T47D (cell line): ENCODE measurements around the gene IRF2.

Experiments used
- DNase-seq, 2 experiments: peaks; one replicate each; pipeline versions ENCODE4 v3.0.0 to v3.0.0-alpha.2; 2011 to 2012; ENCODE audit warnings: low read depth in 1 of 2, low spot score in 1 of 2
- JUND ChIP-seq: IDR thresholded peaks from 2 replicates; pipeline ENCODE4 v1.6.1; 2012; ENCODE audit warnings: low read depth
- in situ Hi-C: cut with HindIII; loops from 2 replicates; pipeline ENCODE4 v1.10.0; 2016; ENCODE audit warnings: low sequenced_read_pairs, low pct_unique_long_range_greater_than_20kb

The IRF2 gene

DNA sequence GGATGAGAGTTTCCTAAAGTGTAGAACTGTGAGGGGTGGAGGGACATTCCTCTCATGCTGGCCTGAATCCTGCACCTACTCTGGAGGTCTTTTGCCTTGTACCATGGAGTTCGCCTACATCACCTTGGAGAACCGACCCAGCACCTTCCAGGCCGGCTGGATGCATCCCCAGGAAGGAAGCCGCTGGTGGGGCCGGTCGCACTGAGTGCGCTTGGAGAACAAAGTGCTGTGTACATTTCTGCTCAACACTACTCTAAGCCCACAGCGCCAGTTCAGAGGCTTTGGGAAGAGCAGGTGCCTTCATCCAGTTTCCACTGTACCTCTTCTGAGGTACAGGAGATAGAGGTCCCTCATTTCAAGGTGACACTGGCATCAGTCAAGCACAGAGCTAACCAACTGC is 15.4 kb upstream of the IRF2 start:
- no peak for DNase-seq
- TF ChIP-seq JUND = no peak
- in situ Hi-C loops = no loop called here

DNA sequence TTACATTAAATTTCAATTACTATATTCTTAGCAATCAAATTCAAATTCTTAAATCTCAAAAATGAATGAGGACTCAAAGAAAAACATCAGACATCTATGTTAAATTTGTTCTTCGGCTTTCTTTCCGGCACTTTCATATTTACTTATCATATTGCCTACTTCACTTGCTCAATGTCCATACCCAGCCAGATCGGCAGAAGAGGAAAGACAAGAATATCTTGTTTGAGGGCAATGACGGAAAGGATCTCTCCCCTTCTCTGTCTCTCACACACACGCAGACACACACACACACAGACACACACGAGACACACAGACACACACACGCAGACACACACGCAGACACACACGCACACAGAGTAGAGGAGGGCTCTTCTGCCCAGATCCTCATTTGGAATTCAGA is 13.2 kb upstream of the IRF2 start:
- in situ Hi-C loops = no loop called here
- DNase-seq = peak in 1 of 2 experiments; percentile 78
- TF ChIP-seq JUND = no peak

DNA sequence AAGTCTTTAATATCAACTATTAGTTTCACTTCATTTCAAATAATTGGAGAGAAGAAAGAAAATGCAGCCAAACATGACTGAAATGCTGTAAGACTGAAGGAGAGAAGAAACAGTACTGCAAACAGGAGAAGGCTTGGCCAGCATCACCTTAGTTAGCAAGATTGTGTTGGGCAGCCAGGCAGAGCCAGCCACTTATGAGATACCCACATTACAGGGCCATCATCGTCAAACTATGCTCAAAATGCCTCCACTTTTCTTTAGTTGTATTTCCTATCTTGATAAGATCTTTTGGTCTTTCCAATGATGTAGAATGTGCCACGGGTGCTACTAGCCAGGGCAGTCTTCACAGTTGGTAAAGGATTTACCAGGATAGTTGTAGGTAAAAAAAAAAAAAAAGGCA is 10.9 kb upstream of the IRF2 start:
- no peak for DNase-seq
- no peak for TF ChIP-seq JUND
- in situ Hi-C loops = no loop called here

DNA sequence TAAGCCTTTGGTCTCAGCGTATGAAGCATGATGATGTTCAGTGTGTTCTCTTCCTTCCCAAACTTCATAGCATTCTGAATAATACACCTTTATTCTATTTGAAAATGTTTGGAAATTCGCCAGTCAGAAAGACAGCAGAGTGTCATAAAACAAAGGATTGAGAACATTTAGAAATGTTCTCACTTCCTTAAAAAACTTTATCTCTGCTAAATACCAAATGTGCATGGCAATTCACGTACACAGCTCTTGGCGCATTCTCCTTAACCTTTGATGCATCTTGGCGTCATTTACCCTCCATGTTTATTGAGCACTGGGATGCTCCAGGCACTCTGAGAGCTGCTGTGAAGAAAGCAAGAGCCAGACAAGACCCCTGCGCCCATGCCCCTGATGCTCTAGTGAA is 7.2 kb upstream of the IRF2 start:
- no peak for TF ChIP-seq JUND
- no peak for DNase-seq
- in situ Hi-C loops = no loop called here

DNA sequence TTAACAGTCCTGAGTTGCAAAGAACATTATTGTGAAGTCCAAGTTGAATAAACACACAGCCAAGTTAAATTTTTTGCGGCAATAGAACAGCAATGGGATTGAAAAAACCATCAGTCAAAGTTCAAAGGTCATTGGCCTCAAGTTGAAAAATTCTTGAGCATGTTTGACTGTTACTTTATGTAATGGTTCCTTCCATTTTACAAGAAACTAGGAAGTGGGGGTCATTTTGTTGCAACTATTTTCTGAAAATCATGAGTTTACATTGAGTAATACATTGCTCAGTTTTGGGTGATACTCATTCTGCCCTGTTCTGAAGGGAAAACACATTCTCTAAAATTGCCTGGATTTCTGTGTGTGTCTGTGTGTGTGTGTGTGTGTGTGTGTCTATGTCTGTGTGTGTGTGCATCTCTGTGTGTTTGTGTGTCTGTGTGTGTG is 5.2 kb upstream of the IRF2 start:
- no peak for TF ChIP-seq JUND
- in situ Hi-C loops = no loop called here
- DNase-seq = no peak

DNA sequence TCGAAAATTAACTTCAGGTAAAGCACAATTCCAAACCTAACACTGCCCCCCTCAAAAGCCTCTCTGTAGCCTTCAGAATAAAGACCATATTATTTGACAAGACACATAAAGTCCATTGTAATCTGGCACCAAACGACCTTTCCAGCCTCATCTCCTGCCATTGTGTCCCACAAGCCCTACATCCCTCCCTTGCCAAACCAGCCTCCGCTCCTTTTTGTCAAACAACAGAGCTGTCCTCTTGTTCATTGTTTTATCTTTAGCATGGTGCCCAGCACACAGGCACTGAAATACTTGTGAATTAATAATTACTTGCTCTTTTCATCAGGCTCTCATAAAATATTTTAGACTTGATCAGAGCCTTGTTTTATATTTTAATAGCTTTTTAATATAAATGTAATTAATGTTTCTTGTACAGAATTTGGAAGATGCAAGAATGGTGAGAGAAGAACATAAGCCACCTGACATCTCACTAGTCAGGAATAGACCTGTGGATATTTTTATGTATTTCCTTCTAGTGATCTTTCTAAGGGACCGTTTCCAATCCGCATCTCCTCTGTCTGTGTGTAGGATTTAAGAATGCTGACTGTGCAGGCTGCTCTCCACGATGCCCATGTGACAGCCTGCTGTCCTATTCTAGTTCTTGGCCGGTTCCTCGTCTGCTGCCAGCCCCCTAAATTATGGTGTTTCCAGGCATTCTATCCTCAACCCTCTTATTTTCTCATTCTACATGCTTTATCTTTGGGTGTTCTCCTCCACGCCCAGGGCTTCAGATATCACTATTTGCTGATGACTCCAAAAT is 3.0 kb upstream of the IRF2 start:
- in situ Hi-C loops = no loop called here
- no peak for TF ChIP-seq JUND
- DNase-seq = no peak

DNA sequence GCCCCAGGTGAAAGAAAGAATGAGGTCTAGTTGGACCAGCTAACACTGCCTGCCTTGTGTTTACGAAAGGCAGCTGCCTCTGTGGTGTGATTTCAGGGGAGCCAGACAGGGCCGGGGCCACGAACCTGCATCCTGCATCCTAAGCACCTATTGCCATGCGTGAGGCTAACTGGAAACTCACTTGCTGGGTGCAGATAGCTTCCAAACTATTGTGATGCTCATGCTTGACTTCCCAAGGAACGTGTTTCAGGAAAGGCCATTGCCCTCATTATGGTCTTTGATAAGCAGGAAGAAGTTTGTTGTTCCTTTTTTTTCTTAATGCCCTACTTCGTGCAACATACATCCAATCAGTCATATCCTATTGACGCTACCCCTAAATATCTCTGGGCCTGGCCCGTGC is 2.3 kb upstream of the IRF2 start:
- no peak for DNase-seq
- in situ Hi-C loops = no loop called here

DNA sequence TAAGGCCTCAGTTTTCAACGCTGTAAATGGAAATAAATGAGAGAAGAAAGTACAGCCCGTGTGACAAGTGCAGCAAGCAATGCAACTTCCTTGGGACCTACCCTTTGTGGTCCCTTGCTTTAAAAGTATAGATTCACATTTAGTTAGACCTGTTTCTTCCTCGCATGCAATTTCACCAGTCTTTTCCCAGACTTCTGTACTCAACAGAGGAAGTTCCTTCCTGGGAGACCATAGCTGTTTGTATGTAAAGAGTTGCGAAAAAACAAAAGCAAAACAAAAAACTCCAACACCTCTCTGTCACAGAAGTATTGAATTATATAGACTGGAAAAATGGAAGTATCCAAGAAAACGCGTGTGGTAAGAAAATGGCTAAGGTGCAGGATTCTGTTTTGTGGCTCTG is 1.1 kb upstream of the IRF2 start:
- no peak for TF ChIP-seq JUND
- in situ Hi-C loops = no loop called here
- no peak for DNase-seq

More for the DNA sequence above, 2.3 kb upstream of the IRF2 start:
- no peak for TF ChIP-seq JUND

DNA sequence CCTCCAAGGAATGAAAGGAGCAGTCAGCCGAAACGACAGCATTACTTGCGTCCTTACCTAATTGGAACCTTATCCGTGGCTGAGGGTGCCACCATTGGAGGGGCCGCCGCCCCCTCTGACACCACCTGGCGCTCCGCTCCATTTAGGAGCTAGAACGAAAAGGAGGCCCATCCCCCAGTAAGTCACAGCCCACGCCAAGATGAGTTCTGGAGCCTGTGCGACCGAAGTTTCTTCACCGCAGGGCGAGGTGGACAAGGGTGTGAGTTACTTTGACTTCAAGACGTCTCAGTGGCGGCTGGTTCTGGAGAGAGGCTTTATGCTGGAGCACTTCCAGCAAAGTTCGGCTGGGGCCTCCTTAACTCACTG is 729 bp upstream of the IRF2 start:
- TF ChIP-seq JUND = no peak
- in situ Hi-C loops = no loop called here
- peak; percentile 2 to 47 for DNase-seq

DNA sequence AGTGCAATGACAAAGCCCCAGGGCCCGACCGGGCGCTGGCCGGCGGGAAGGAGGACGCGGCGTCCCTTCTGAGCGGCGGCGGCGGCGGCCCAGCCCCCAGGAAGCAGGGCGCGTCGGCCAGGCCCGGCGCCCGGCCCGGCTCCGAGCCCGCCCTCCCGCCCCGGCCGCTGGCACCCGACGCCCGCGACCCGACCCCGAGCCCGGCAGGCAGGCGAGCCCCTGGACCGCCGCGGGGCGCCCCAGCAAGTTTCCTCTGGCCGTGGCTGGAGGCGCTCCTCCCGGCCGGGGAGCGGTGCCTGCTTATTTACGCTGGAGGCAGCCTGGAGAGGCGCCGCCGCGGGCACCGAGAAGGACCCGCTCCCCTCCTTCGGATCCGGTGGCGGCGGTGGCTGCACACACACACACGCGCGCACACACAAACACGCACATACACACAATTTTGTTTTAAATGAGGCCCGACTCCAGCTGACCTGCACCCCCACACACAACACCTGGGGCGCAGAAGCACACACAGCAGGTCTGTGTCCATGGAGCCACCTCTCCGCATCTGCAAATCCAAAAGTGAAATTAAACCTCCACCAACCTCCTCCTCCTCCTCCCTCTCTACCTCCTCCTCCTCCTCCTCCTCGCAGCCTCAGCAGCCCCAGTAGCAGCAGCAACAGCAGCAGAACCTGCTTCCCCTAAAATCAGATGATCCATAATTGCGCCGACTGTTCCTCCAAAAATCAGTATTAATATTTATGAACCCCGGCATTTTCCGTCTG is 669 bp downstream of the IRF2 start:
- DNase-seq = peak; percentile 38 to 73
- in situ Hi-C loops = no loop called here

DNA sequence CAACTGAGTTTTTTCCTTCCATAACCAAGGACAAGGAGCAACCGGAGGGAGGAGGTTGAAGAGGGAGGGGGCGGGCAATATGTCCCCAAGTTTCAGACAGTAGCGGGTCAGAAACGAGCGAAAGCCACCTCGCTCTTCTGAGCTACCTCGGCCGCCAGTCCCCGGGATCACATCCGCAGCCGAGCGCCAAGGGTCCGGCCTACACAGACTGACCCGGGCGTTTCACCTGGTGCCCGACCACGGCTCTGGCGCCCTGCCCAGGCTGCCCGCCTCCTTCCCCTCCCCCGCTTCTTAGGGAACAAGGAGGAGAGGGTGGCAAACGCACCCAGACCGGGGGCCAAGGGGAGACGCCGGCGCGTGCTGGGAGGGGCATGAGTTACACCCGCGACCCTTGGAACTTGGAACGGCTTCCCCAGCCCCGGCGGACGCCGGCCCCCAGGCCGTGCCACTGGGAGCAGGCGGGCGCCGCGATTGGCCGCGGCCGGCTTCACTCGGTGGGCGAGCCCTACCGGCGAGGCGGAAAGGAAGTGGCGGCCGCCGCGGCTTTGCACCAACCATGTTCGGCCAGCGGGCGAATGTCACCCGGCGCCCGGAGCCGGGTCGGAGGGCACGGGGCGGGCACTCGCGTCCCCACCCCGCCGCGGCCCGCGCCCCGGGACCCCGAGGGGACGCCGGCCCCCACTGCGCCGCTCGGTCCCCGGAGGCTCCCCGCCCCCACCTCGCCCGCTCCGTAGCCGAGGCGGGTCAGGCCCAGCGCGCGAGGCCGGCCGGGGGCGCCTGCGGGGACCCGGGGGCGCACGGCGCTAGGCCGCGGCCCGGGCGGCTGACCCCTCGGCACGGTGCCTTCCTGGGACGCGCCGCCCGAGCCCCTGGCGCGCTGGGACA is 1.5 kb downstream of the IRF2 start:
- DNase-seq = peak; percentile 56 to 66
- in situ Hi-C loops = no loop called here
- TF ChIP-seq JUND = no peak

More for the DNA sequence above, 669 bp downstream of the IRF2 start:
- no peak for TF ChIP-seq JUND

DNA sequence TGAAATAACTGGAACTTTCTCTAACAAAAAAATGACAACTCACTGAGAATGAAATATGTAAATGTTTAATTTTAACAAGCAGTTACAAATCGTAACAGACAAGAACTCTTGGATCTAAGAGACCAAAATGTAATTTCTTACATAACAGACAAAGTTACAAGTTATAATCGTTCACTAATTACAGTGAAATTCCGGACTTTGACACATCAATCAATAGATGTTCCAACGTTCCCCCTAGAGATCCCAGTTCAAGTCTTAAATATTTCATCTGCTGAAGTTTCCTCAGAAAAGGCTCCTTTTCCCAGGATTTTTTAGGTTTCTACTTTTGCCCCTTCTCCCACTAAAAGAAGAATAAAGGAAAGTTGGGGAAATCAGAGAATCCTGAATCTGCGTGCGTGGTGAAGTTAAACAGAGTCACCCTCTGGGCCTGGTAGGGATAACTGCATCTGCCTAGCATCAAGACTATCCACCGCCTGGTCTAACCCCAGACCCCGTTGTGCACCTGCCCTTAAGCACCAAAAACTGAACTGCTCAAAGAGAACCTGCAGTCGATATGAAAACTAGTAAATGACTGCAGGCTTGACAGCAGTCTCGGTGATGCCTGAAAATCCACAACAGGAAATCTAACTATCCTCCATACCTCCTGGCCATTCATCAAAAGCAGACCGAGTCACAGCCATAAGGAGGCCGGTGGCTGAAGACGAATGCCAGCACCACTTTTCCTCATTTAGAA is 2.3 kb downstream of the IRF2 start:
- TF ChIP-seq JUND = no peak
- peak; percentile 12 to 16 for DNase-seq
- in situ Hi-C loops = no loop called here

DNA sequence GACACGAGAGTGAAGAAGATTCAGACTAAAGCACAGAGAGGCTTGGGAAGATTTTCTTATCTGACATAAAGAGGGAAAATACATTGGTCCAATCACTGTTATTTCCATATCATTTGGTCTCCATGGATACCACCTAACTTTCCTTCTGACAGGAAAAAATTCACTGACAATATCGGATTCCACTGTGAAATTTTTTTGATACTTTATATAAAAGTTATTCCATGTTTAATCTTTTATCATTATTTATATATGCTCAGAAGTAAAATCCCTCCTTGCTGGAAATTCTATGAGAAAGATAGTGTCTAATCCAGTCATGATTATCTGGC is 3.6 kb downstream of the IRF2 start:
- TF ChIP-seq JUND = no peak
- no peak for DNase-seq
- in situ Hi-C loops = no loop called here
